IPS-NIHi7 (cell line): ENCODE data around the gene DPP9.

Source experiments
- DNase-seq: peaks from one replicate; pipeline ENCODE4 v3.0.0; 2012; ENCODE audit warnings: mixed read lengths; ENCODE audit errors: extremely low spot score

DPP9 gene

DNA sequence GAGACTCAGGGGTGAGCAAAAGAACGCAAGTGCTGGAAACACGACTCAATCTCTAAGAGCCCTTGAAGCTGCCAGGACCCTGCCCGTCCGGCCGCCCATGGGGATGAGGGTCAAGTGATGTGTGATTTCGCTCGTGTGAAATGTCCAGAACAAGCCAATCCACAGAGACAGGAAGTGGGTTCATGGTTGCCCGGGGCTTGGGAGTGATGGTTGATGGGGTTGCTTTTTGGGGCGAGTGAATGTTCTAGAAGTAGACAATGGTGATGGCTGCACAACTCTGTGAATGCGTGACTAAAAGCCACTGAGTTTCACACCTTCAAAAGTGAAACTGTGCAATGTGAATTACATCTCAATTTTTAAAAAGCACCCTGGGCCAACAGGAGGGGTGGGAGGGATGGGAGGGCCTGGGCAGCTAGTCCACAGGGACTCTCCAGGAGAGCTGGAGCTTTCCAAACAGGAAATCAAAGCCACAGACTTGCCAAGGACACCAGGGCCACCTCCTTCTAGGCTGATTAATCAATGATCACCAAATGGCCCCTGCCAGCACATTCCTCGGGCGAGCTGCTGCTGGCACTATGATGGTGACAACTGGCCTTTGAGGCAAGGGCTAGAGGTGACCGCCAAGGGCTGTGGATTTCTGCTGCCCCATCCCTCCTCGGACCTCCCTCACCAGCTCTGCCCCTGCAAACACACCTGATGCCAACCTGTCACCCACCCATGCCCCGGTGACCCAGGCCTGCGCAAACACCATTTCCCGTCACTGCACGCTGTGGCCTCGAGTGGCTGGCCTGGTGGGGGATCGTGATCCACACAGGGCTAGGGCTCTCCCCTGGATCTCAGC is 14.0 kb downstream of the DPP9 start:
- no peak for DNase-seq

DNA sequence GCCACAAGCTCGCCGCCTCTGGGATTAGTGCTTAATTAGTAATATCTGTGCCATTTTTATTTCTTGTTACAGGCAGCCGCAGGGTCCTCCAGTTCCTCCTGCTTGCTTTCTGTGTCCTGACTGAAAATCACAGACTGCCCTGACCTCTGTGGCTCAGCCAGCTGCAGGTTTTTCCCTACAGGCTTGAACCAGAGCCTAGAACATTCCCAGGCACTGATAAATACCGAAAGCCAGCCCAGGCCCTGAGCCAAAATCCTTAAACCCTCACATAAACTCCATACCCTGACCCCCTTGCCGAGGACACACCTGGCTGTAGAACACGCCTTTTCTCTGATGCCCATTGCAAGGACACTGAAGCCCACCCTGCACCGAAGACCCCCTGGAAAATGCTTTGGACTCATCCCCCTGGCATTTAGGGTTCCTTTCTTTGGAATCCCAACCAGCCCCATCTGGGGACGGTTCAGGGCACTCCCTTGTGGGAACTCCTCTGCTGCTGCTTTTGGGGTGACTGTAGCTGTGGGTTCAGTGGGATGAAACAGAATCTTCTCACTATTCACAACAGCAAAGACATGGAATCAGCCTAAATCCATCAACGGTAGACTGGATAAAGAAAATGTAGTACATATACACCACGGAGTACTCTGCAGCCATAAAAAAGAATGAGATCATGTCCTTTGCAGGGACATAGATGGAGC is 15.5 kb downstream of the DPP9 start:
- no peak for DNase-seq

DNA sequence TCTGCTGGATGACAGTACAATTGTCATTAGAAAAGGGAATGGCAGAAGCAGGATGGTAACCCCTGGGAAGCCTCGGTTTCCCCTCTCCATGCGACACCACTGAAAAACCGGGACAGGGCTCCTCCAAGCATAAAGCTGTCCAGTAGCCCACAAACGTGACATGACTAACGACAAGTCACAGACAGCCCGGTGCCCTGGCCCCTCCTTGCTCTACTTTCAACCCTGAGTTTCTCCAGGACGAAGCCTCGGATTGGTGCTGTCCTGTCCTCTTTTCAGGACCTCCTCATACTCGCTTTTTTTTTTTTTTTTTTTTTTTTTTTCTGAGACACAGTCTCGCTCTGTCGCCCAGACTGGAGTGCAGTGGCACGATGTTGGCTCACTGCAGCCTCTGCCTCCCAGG is 16.3 kb downstream of the DPP9 start:
- DNase-seq, result no peak

DNA sequence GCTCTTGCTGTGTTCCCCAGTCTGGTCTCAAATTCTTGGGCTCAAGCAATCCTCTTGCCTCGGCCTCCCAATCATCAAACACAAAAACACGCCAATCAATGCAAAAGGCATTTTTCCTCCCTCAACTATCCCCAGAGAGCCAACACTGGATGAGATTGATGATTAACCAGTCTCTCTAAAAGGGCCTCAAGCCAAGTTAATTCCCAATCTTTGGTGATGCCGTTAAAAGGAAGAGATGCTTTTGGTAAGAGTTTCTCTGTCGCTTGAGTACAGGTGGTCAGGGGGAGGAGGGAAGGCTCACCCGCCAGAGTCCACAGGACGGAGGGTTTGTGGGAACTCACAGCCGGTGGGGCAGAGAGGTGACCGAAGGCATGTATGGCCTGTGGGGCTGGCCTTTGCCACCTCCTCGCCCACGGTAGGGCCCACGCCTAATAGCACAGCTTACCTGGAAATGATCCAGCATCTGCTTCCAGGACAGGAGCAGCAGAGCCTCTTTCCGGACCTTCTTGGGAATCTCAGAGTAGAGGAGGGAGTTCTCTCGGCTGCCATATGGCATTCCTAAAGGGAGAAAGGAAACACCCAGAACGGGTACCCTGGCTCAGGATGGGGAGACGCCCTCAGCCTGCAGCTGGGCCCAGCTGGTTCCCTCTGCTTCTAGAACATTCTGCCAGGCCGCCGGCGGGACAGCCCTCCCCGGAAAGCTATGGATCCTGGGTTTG is 18.1 kb downstream of the DPP9 start:
- no peak for DNase-seq

DNA sequence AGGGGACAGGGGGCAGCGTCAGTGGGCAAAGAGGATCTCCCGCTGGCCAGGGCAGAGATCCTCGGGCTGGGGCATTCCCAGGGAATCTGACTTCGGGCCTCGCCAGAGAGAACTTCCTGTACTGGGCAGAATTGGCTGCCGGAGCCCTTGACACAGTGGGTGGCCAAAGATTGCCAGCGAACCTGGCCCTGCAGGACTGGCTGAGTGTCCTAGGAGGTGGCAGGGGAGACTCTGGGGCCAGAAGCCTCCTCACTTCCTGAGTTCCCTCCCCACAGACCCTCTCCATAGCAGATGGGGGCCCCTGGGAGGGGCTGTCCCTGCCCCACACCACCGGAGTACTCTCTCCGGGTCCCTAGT is 19.3 kb downstream of the DPP9 start:
- no peak for DNase-seq

DNA sequence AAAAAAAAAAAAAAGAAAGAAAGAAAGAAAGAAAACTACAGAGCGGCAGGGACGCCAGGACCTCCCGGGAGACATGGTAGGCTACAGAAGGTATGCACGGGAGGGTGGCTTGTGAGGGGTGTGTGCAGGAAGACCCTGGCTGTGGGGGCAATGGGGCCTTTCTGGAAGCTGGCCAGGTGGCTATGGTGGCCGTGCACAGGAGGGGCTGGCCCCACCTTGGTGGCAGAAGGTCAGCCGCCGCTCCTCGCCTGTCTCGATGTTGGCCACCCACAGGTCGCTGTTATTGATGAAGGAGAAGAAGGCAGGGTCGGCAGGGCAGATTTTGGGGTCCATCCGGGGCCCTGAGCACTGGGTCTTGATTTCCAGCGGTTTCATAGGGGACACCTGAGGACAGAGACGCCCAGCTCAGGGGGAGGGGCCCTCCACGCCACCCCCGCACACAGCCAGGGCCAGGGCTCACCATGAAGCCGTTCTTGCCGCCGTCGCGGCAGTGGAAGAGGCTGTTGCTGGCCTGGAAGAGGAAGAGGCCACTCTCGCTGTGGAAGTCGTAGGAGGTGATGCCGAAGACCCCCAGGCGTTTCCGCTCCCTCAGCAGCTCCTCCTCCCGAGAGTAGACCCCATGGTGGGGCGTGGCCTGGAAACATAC is 19.8 kb downstream of the DPP9 start:
- no peak for DNase-seq

- no peak for DNase-seq
Observed at GRCh38 chr19:4702764-4703163, 20.9 kb downstream of the DPP9 start.

DNA sequence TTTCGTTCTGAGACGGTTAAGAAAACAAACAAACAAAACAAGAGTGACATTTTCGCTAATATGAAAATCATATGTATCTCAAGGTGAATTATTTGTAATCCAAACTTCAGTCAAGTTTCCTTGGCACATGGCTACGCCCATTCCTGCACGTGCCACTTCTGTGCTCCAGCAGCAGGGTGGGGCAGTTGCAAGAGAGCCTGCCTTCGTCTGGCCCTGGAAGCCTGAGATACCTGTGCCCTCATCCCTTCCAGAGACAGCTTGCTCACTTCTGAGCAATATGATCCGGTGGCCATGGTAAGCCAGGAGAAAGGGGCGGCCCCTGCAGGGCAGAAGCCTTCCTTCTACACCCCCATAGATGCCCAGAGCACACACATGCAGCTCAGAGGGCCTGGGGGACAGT is 22.1 kb downstream of the DPP9 start:
- no peak for DNase-seq

- DNase-seq, result peak; percentile 37
Observed at GRCh38 chr19:4700693-4700970, 23.0 kb downstream of the DPP9 start.

DNA sequence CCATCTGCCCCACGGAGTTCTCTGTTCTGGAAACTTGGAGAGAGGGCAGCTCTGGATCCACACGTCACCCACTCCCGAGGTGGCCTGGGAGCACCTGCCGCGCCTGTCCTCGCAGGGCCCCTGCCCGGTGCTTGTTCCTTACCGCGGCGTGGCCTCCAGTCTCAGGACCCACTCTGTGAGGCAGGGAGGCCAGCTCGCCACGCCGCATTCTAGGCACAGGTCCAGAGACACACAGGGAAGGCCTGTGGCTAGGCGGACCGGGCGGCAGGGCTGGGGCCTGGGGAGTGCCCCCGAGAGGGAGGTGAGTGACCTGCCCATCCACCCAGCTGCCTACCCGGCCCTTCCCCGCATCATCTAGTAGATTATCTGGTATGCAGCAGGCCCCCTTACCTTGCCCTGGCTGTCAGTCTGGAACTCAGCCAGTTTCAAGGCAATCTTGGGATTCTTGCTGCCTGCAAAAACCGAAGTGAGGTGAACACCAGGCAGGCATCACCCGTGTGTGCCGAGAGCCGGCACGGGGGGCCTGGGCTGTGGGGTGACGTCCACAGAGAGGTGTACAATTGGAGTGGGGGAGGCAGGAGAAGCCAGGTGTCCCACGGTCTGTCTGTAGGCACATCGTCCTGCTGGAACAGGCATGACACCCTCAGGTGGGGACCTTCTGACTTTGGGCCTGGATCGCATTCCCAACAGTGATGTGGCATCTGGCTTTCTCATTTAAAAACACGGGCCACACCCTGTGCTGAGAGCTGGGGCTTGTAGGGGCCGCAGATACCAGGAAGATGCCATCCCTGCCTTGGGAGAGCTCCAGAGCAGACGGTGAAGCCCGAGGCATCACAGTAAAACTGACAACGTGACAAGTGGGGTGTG is 23.6 kb downstream of the DPP9 start:
- no peak for DNase-seq

DNA sequence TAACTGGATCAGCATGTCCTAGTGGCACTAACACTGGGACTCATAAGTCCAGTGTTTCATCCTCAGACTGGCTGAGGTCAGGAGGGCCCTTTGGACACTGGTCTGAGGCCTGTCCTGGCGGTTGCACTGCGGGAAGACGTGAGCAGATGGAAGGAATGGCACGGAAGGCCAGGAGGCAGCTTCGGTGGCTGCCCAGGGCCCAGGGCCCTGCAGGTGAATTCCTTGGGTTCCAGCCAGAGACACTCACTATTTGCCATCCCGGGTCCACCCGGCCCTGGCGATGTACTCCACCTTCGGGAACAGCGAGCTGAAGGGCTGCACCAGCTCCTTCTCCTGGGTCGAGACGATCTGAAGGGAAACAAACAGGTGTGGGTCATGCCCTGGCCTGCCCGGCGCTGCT is 26.3 kb downstream of the DPP9 start:
- DNase-seq, result no peak

- no peak for DNase-seq
Observed at GRCh38 chr19:4695224-4695731, 28.4 kb downstream of the DPP9 start.

DNA sequence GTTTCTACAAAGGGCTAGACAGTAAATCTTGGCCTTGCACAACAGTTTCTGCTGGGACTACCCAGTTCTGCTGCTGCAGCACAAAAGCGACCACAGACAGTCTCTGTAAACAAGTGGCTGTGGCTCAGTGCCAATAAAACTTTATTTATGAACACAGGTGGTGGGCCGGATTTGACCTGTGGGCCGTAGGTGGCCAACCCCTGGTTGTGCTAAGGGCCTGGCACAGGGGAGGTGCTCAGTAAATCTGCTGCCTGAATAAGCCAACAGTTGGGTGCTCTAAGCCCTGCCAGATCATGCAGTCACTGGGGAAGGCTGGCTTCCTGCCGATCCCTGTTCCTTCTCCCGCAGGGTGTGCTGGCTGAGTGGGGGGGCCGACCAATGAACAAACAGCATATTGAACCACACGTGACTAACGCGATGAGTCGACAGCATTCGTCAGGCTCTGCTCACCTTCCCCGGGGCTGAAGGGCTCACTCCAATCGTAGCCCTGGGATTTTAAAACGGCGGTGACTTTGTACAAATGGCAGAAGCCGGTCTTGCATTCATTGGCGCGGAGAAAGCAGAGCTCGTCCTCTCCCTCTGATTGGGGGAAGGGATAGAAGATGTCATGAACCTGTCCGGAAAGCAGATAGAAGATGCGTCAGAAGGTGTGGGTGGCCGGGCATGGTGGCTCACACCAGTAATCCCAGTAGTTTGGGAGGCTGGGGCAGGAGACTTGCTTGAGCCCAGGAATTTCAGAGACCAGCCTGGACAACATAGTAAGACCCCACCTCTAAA is 29.2 kb downstream of the DPP9 start:
- DNase-seq, result no peak

DNA sequence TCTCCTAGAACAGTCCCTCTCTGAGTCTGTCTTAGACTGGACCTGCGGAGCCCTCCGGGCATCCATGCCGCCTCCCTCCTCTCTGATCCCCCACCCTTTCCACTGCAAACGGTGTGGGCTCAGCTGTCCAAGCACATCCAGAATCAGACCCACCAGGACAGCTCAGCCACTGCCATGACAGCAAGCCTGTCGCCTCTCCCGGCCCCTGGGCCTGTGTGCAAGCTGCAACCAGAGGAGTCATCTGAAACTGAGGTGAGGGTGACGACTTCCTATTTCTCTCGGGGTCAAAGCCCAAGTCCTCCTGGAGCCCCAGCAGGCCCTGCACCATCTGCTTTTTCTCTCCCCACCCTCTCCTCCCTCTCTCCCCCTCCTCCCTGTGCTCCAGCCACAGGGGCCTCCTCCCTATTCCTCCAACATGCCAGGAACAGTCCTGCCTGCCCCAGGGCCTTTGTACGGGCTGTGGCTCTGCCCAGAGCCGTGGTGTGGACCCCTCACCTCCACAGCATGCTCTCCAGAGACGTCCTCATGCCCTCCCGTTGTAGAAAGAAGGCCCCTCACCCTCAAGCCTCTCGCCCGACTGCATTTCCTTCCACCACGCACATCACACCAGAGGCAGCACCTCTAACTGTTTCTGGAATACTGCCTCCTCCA is 30.0 kb downstream of the DPP9 start:
- DNase-seq, result no peak

DNA sequence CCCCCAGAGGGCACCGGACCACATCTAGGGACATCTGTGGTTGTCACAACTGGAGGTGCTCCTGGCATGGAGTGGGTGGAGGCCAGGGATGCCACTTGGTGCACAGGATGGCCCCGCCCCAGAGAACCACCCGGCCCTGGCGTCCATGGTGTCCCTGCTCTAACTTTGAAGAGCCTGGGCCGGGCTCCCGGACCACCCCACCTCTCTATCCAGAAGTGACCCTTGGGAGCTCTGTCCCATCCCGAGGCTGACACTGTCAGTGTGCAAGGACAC is 30.6 kb downstream of the DPP9 start:
- no peak for DNase-seq

- no peak for DNase-seq
Observed at GRCh38 chr19:4692251-4693077, 31.2 kb downstream of the DPP9 start.

GRCh38 chr19:4691373-4691772 is 32.3 kb downstream of the DPP9 start:
- DNase-seq, result no peak

DNA sequence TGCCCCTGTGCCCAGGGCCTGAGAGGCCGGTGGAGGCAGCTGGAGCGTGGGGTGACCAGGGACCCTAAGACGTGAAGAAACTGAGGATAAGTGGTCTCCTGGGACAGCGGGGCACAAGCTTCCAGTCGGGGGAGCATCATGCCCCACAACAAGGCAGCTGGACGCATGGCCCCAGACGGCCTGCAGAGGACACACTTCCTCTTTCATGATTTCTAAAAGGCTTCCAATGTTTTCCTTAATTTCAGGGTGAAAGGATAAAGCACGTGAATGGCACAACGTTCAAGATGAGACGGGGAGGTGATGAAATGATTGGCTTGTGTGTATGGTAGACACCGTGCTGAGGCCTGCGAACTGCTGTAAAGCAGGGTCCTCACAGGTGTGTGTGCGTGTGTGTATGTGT is 33.3 kb downstream of the DPP9 start:
- DNase-seq, result no peak

DNA sequence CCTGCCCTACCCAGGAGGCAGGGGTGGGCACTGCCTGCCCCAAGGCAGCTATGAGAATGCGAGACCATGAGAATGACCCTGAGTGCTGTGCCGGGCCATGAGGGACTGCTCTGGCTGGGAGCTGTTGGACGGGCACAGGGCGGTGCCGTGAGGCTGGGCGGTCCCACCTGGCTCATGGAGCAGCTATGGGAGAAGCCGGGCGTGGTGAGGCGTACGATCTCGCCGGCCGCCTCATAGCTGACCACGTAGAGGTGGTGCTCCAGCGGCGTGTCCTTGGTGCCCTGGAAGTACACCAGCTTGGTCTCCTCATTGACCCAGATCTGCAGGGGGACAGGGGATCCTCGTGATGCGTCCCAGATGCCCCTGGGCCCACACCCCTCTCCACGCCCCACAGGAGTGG is 34.2 kb downstream of the DPP9 start:
- DNase-seq, result no peak
